ENCODE measurements around the gene TYK2.

The TYK2 gene

DNA sequence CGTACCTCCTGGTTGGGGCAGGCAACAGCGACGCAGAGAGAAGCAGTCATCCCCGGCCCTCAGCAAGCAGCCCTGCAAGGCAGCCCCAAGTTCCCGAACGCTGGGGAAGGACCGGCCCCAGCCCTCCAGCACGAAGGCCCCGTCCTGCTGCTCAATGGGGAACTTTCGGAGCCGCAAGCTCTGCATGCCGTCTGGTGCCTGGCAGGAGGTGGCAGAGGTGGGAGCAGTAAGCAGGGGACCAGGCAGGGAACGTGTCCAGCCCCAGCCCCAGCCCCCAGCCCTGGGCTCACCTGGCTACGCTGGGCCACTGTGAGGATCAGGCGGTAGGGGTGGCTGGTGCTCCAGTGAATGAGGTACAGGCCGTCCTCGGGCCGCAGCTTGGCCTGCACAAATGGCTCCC lies 18.1 kb downstream of the TYK2 start:
- Histone ChIP-seq H3K9me2 (replicated peaks; ENCODE audit: low read depth, low read length) (no peaks in the 10 kb centered on the region), H3F3A (ENCODE audit: low read depth) (no peaks in the 10 kb centered on the region), H3K9ac (ENCODE audit: low read depth, low read length, poor library complexity, severe bottlenecking) (no peak overlapping the region), H3K9me3 (ENCODE audit: insufficient read depth, low read depth, low read length) (no peaks in the 10 kb centered on the region), H3K4me2 (ENCODE audit: low read depth, low read length, poor library complexity, severe bottlenecking) (no peak overlapping the region), H3K27me3 (ENCODE audit: insufficient read depth, low read length, poor library complexity, severe bottlenecking) (no peaks in the 10 kb centered on the region), H3K4me1 (ENCODE audit: insufficient read depth, low read length, poor library complexity, severe bottlenecking) (no peaks in the 10 kb centered on the region), H4K20me1 (ENCODE audit: insufficient read depth, low read length, poor library complexity, severe bottlenecking) (no peaks in the 10 kb centered on the region), H3K36me3 (ENCODE audit: insufficient read depth, low read length) (peaks cover 75% of the 10 kb centered on the region; the same call in 1 of the 2 replicates), H3K79me2 (ENCODE audit: insufficient read depth, low read length) (no peaks in the 10 kb centered on the region), H3K4me3 (ENCODE audit: low read length, poor library complexity, severe bottlenecking) (no peak overlapping the region), H2AFZ (ENCODE audit: low read length) (no peak overlapping the region)
- TF ChIP-seq EZH2phosphoT487 (IDR thresholded peaks at IDR 0.05; ENCODE audit: borderline replicate concordance): no peak
- TF ChIP-seq, protein P1, sequence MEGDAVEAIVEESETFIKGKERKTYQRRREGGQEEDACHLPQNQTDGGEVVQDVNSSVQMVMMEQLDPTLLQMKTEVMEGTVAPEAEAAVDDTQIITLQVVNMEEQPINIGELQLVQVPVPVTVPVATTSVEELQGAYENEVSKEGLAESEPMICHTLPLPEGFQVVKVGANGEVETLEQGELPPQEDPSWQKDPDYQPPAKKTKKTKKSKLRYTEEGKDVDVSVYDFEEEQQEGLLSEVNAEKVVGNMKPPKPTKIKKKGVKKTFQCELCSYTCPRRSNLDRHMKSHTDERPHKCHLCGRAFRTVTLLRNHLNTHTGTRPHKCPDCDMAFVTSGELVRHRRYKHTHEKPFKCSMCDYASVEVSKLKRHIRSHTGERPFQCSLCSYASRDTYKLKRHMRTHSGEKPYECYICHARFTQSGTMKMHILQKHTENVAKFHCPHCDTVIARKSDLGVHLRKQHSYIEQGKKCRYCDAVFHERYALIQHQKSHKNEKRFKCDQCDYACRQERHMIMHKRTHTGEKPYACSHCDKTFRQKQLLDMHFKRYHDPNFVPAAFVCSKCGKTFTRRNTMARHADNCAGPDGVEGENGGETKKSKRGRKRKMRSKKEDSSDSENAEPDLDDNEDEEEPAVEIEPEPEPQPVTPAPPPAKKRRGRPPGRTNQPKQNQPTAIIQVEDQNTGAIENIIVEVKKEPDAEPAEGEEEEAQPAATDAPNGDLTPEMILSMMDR (conservative IDR thresholded peaks at IDR 0.05; ENCODE audit: low read length): no peak

DNA sequence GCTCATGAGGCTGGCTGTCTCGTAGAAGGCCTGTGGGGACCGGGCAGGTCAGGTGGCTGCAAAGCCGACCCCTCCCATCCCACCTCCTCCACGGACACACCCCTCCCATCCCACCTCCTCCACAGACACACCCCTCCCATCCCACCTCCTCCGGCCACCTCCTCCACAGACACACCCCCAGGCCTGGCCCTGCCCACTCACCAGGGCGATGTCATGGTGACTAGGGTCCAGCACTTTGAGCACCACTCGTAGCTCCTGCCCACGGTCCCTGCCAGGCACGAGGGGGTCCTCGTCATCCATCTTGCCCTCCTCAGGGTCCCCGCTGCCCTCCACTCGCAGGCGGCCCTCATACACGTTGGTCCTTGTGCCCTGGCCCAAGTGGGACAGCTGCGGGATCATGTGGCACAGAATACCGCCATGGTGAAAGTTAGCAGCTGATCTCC lies 18.8 kb downstream of the TYK2 start:
- H3K27me3 ChIP-seq (ENCODE audit: insufficient read depth, low read length, poor library complexity, severe bottlenecking): no peaks in the 10 kb centered on the region
- no peaks in the 10 kb centered on the region for H3K4me1 ChIP-seq (ENCODE audit: insufficient read depth, low read length, poor library complexity, severe bottlenecking)
- H3K4me2 ChIP-seq (ENCODE audit: low read depth, low read length, poor library complexity, severe bottlenecking): no peak overlapping the region
- no peaks in the 10 kb centered on the region for H3K9me2 ChIP-seq (replicated peaks; ENCODE audit: low read depth, low read length)
- no peaks in the 10 kb centered on the region for H3K9me3 ChIP-seq (ENCODE audit: insufficient read depth, low read depth, low read length)
- H3K36me3 ChIP-seq (ENCODE audit: insufficient read depth, low read length): peaks cover 72% of the 10 kb centered on the region; the same call in 1 of the 2 replicates
- no peak overlapping the region for H3K9ac ChIP-seq (ENCODE audit: low read depth, low read length, poor library complexity, severe bottlenecking)
- H3K4me3 ChIP-seq (ENCODE audit: low read length, poor library complexity, severe bottlenecking): no peak overlapping the region
- H2AFZ ChIP-seq (ENCODE audit: low read length): no peak overlapping the region
- H4K20me1 ChIP-seq (ENCODE audit: insufficient read depth, low read length, poor library complexity, severe bottlenecking): no peaks in the 10 kb centered on the region
- TF ChIP-seq, protein P1 (conservative IDR thresholded peaks at IDR 0.05; ENCODE audit: low read length): no peak
- TF ChIP-seq EZH2phosphoT487 (IDR thresholded peaks at IDR 0.05; ENCODE audit: borderline replicate concordance): no peak
- H3K79me2 ChIP-seq (ENCODE audit: insufficient read depth, low read length): no peaks in the 10 kb centered on the region
- H3F3A ChIP-seq (ENCODE audit: low read depth): no peaks in the 10 kb centered on the region

DNA sequence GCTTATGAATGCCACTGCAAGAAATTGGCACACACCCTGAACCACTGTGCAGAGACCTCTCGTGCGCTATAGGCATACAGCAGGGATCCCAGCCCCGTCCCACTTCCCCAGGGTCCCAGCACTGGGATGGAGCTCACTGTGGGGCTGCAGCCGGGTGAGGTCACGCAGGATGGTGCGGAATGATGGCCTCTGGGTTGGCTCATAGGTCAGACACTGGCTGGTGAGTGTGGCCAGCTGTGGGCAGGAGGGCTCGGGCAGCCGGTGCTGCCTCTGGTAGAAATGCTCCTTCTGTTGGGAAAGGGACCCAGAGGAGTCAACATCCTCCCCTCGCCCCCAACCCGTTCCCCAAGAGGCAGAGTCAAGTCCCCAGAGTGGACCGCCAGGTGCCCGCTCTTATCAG lies 23.9 kb downstream of the TYK2 start:
- TF ChIP-seq, protein P1 (conservative IDR thresholded peaks at IDR 0.05; ENCODE audit: low read length): no peak
- no peak for TF ChIP-seq EZH2phosphoT487 (IDR thresholded peaks at IDR 0.05; ENCODE audit: borderline replicate concordance)
- Histone ChIP-seq H3K9me2 (replicated peaks; ENCODE audit: low read depth, low read length) (no peaks in the 10 kb centered on the region), H3K9me3 (ENCODE audit: insufficient read depth, low read depth, low read length) (no peaks in the 10 kb centered on the region), H4K20me1 (ENCODE audit: insufficient read depth, low read length, poor library complexity, severe bottlenecking) (no peaks in the 10 kb centered on the region), H3K4me3 (ENCODE audit: low read length, poor library complexity, severe bottlenecking) (no peak overlapping the region), H3K27me3 (ENCODE audit: insufficient read depth, low read length, poor library complexity, severe bottlenecking) (no peaks in the 10 kb centered on the region), H3K4me1 (ENCODE audit: insufficient read depth, low read length, poor library complexity, severe bottlenecking) (no peaks in the 10 kb centered on the region), H3K79me2 (ENCODE audit: insufficient read depth, low read length) (no peaks in the 10 kb centered on the region), H3K9ac (ENCODE audit: low read depth, low read length, poor library complexity, severe bottlenecking) (no peak overlapping the region), H2AFZ (ENCODE audit: low read length) (no peak overlapping the region), H3K4me2 (ENCODE audit: low read depth, low read length, poor library complexity, severe bottlenecking) (no peak overlapping the region), H3F3A (ENCODE audit: low read depth) (no peaks in the 10 kb centered on the region), H3K36me3 (ENCODE audit: insufficient read depth, low read length) (peaks cover 47% of the 10 kb centered on the region; the same call in 1 of the 2 replicates)

Data from Loucy (cell line).